GM19025 (cell line): ENCODE results near the gene FNDC3B.

Experiments
- ATAC-seq: cut with Tn5 transposase; IDR thresholded peaks from one replicate; pipeline ENCODE4 v1.9.1; 2021; ENCODE audit warnings: mild to moderate bottlenecking, low read depth, moderate library complexity; ENCODE audit not compliant: unreplicated experiment

Gene FNDC3B

GRCh38 chr3:172071780-172072330 is 32.5 kb downstream of the FNDC3B start:
- no peak for ATAC-seq

DNA sequence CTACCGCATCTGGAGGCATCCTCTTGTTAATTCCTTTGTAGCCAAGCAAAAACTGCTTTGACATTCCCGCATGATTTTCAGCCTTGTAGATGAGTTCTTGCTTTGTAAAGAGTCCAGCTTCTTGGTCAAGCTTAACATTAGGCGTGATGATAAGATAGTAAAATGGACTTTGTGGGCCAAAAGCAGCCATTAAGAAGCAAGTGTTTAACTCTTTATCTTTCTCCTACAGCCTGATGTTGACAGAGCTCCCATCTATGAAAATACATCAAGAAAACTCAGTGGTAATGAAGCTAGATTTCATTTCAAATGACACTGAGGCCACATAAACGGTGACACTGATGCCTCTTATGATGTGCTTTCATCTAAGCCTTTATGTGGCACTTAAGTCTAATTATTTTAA is 33.2 kb downstream of the FNDC3B start:
- no peak for ATAC-seq

DNA sequence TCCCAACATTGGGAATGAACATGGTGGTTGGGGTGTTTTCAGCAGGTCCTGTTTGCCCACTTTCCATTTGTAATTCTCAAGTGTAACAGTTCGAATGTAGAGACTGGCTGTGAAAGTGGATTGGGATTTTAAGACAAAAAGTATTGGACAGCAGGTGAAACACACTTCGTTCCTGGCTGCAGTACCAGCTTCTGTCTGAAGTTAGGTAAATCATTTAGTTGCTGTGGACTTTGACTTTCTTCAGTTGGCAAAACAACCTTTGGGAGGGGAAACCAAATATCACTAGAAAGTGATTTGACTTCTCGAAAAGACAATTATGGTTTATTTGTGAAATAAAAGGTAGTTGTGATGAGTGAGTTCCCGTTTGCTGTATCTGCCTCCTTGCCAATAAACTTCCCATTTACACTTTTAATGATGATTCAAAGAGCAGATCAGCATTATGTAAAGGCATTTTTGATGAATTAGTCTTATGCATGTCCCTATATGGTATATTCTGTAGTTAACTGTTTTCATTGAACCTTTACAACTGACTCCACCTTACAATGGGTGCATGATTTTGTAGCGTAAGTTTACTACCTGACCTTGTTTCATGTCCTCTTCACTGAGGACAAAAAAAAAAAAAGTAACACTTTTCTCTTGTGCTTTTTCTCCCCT is 34.0 kb downstream of the FNDC3B start:
- ATAC-seq, result no peak

DNA sequence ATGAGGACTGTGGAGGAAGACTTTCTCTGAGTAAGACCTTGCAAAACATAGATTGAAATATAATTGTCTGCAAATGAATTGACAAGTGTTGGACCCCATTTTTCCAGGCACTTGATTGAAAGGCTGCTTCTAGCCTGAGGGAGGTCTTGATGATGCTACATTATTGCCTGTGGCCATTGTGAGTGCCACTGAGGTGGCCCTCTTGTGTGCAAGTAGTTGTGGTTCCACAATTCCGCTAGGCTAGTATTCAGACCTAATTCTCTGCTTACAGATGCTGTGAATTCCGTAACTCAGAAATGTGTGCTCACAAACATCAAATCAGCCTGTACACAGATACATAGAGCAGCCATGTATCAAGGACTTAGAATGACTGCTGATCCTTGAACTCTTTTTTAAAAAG is 34.7 kb downstream of the FNDC3B start:
- no peak for ATAC-seq

GRCh38 chr3:172074586-172074985 is 35.2 kb downstream of the FNDC3B start:
- no peak for ATAC-seq

- no peak for ATAC-seq
Observed at GRCh38 chr3:172076212-172076611, 36.8 kb downstream of the FNDC3B start.

DNA sequence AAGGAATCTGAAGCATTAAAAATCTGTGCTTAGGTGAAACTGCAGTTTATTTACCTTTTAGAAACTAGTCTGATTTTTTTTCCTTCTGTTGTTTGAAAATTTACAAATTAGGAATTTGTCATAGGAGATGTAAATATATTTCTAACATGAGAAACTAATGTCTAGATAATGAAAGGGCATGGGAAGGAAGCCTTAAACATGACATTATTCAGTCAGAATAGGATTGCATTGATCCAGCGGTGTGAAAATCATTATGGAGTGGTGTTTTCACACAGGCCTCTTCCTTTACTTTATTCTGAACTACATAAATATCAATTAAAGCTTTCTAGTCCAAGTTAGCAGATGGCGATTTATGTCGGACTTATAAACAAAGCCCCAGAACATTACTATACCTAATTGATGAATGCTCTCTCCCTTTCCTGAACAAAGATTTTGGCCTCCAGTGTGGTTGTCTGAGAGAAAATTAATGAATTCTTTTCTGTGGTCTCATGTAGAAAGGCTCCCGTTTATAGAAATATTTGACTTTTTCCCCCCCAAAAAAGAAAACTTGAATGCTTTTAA is 37.9 kb downstream of the FNDC3B start:
- ATAC-seq, result no peak

DNA sequence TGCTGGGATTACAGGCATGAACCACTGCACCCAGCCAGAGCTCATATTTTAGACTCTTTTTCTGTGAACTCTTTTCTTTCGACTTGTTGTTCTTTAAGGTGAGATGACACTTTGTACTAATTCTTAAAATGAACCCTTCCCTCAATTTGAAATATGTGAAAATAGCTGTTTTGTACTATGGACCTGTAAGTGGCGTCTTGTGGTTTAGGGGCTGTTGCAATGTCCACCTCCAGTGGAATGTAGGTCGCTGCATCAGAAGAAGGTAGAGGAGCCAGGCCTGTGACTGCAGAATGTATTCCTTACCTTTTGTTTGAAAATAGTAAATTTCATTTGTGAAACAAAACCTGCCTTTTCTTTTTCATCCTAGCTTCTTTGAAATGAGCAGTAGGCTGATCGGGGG is 38.9 kb downstream of the FNDC3B start:
- ATAC-seq, result no peak

DNA sequence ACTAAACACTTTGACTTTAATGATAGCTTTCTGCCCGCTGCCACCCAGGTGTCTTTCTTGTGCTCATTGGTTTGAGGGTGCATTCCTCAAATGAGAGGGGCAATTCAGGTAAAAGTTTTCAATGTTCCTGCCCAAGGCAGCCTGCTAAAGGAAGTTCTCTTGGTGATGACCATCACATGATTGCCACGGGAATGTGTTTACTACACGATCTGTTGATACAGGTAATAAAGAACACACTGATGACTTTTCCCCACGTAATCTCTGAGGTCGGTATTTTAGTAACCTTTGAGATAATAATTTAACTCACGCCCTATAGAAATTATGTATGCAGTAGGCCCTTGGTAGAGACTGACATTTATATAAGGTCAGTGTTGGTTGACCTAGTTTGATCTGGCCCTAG is 39.3 kb downstream of the FNDC3B start:
- no peak for ATAC-seq

DNA sequence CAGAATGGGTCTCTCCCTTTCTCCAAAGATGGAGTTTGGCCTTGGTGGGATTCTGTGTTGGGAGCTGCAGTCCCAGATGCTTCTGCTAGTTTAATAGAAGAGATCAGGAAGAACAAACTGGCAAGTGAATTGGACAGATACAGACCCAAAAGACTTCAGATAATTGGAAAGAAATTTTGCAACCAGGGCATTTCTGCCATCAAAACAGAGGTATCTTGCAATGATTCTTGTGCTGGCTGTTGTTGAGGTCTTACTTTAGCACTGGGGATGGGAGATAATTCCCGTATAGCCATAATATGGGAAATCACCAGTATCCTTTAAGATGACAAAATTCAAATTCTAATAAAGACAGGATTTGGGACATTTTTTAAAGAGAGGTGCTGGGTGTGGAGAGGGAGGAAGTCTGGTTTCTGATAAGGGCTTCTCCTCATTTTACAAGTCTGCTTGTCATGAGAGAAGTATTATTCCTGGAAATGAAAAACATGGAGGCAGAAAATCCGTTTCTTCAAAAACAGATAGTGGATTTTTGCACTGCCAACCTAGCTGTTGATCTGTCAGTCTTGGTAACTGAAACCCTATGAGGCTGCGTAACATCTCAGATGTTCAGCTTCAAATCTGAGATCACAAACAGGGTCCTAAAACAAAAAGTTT is 40.1 kb downstream of the FNDC3B start:
- no peak for ATAC-seq

- ATAC-seq, result no peak
Observed at GRCh38 chr3:172080503-172080902, 41.1 kb downstream of the FNDC3B start.

GRCh38 chr3:172082269-172082668 is 42.9 kb downstream of the FNDC3B start:
- ATAC-seq, result no peak

DNA sequence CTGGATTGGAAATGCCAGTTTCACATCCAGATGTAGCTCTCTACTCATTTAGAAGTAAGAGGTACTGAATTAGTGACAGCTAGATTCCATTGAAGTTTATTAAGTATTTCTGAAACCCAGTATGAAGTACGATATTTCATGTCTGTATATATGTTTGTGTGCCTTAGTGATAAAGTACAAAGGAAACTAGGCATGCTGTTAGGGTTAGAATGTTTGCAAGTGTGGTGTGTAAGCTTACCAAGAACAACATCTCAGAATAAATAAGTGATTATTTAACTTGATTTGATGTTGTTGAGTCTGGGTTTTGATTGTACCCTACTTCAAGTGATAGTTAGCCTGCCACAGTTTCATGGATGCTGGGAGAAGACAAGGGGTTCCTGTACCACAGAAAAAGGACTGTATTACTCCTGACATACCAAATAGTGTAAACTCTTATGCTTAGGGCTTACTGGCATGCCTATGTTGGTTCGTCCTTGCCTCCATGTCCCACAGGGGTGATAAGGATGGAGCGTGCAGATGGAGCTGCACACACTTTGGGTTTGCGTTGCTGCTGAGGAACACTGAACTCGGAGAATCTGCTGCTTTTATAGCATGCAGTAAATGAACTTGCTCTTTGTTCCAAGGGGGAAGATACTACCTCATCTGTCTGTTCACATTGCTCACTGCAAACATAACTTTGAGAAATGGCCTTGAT is 43.6 kb downstream of the FNDC3B start:
- no peak for ATAC-seq

DNA sequence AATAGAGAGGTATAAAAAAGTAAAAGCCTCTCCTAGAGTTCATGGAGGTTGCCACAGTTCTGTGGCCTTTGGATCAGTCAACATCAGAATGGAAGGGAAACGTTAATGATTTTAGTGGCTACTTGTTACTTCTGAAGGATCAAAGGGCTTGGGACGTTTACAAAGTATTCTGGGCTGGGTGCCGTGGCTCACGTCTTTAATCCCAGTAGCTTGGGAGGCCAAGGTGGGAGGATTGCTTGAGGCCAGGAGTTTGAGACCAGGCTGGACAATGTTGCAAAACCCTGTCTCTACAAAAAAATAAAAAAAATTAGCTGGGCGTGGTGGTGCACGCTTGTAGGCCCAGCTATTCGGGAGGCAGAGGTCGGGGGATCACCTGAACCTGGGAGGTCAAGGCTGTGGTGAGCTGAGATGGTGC is 44.6 kb downstream of the FNDC3B start:
- no peak for ATAC-seq

DNA sequence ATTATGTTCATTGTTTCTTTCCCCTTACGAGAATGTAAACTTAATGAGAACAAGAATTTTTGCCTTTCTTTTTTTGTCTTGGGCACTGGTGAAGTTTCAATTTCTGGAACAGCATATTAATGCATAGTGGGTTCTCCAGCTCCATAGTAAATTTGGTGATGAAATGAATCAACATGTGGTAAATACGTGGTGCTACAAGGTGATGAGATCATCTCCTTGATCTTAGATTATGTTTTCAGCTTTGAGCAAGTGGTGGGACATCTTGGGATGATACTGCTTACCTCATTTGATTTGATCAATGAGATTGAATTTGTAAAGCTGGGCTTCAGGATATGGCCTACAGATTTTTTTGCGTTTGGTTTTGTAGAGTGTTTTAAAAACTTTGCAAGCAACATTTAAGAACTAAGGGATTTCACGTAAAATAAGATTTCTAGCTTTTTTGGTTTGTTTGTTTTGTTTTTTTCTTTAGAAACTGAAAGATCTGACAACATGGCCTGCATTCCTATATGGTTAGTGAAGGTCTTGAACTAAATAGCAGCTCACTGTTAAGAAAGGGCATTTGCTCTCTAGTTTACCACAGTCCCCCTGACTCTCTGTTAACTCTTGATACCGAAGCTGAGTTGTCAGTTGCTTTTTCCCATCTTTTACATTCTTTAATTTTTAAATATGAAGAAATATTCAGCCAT is 45.6 kb downstream of the FNDC3B start:
- no peak for ATAC-seq

DNA sequence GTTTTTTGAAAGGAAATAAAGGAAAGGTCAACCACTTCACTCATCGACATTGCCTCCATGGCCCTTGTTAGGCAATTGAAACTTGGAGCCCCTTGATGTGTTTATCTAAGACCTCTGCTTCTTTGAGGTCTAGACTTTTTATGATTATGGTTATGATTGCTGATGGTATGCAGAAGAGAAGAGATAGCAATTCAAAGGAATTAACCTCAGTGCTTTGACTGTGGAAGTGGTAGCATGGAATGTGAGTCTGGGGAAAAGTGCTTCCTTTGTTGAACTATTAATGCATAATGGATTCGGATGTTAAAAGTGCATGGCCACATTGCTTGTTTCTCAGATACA is 46.1 kb downstream of the FNDC3B start:
- ATAC-seq, result no peak

GRCh38 chr3:172086071-172086470 is 46.7 kb downstream of the FNDC3B start:
- ATAC-seq, result no peak

DNA sequence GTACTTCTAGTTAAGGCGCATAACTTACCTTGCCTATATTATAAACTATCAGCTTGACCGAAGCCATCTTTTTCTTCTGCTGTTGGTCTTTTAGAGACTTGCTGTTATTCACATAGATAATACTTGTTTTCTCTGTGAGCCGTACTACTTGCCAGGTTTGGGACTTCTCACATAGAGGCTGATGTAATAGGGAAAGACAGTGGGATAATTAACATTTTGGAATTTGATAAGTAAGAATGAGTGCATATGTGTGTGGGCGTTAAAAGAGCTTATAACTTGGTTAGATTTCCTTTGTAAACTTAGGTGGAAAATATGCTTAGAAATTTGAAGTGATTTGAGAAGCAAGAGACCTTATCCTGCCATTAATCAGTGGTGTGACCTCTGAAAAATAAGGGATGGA is 47.8 kb downstream of the FNDC3B start:
- no peak for ATAC-seq

DNA sequence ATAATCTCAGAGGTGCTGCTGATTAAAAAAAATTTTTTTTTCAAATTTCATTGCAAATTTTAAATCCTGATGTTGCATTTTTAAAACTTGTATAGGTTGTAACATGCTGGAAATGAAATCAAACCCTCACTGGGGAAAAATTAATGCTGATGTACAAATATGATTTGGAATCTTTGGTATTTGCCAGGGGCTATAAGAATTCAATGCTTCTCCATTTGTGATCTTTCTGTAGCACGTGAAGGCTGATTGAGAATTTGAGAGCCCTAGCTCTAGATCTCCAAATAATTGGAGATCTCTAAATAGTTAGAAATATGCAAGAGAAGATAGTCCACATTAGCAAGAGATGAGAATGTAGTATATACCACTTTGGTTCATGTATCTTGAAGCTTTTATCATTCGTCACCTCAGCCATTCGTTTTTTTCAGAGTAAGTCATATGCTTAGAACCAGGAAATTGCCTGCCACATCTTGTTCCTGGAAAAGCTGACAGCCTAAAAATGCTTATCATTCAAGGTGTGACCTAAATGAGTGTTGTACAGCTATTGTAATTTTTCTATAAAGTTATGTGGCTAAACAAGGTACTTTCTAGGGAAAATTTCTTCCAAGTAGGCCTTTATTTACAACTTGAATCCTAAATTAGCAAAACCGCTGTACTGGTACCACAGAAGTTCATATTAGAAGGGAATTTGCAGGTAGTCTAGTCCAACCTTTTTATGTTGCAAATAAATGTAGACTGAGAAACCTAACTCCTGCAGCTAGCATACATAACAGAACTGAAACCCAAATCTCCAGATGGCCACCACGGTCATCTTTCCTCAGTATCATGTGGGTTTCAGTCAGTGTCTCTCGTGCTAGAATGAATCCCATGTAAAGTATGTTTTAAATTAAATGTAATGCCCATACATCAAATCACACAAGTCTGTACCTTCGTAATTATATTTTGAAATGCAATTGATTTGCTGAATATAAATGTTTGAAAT is 48.5 kb downstream of the FNDC3B start:
- ATAC-seq, result peak; percentile 78

DNA sequence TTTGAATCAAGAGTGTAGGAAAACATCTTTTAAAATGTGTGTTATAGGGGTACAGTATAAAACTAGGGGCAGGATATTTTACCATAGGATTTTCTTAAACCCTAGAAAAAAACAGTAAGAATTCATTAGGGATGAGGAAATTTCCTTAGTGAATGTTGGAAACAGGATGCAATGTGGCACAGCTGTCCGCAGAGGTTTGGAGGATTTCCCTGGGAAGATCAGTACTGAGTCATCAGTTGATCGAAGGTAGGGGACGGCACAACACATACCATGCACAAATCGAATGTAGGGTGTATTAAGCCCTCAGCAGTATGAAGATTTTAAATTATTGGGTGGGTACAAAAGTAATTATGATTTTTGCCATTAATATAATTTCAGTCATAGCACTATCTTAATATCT is 49.9 kb downstream of the FNDC3B start:
- ATAC-seq, result no peak
